NCI-H69 (cell line): ENCODE measurements around the gene C1orf159.
"Not testable (repeated sequence)": the region's sequence is repeated elsewhere in the genome, so short reads cannot be mapped to it uniquely, and the experiment has no call there.

Experiments
- DNase-seq: peaks from one replicate; lab custom pipeline; 2025; lab: John Stamatoyannopoulos, UW

Gene C1orf159

GRCh38 chr1:1115786-1116700 lies at the start of gene C1orf159:
Gene C1orf159 (minus strand): TSS chr1:1116089. CDS start chr1:1091543, 24,546 bp downstream.
- peak; percentile 97 for DNase-seq

- no peak for DNase-seq
Observed at GRCh38 chr1:1165485-1165884, 49.6 kb upstream of the C1orf159 start.

GRCh38 chr1:1164701-1165451 lies 49.0 kb upstream of the C1orf159 start:
- peak; percentile 54 for DNase-seq

GRCh38 chr1:1164361-1164700 lies 48.4 kb upstream of the C1orf159 start:
- no peak for DNase-seq

- no peak for DNase-seq
Observed at GRCh38 chr1:1163538-1164070, 47.7 kb upstream of the C1orf159 start.

GRCh38 chr1:1162597-1163537 lies 47.0 kb upstream of the C1orf159 start:
- DNase-seq = peak; percentile 94

GRCh38 chr1:1161683-1162079 lies 45.8 kb upstream of the C1orf159 start:
- DNase-seq = peak; percentile 77

- DNase-seq = no peak
Observed at GRCh38 chr1:1161078-1161682, 45.3 kb upstream of the C1orf159 start.

- no peak for DNase-seq
Observed at GRCh38 chr1:1160281-1160930, 44.5 kb upstream of the C1orf159 start.

GRCh38 chr1:1157914-1158710 lies 42.2 kb upstream of the C1orf159 start:
- peak; percentile 61 for DNase-seq

GRCh38 chr1:1157426-1157913 lies 41.6 kb upstream of the C1orf159 start:
- peak; percentile 85 for DNase-seq

- DNase-seq = no peak
Observed at GRCh38 chr1:1157033-1157365, 41.1 kb upstream of the C1orf159 start.

- no peak for DNase-seq
Observed at GRCh38 chr1:1156140-1157032, 40.5 kb upstream of the C1orf159 start.

GRCh38 chr1:1155258-1155657 lies 39.4 kb upstream of the C1orf159 start:
- no peak for DNase-seq

GRCh38 chr1:1153874-1154273 lies 38.0 kb upstream of the C1orf159 start:
- no peak for DNase-seq

- not testable (repeated sequence) for DNase-seq
Observed at GRCh38 chr1:1153215-1153614, 37.3 kb upstream of the C1orf159 start.

- not testable (repeated sequence) for DNase-seq
Observed at GRCh38 chr1:1152431-1152830, 36.5 kb upstream of the C1orf159 start.

- DNase-seq = no peak
Observed at GRCh38 chr1:1151306-1151705, 35.4 kb upstream of the C1orf159 start.

- peak; percentile 6 for DNase-seq
Observed at GRCh38 chr1:1150100-1150499, 34.2 kb upstream of the C1orf159 start.
